Measurements from ENCODE around the gene SLC9A9. TPM values are rescaled to one million over a fixed set of nuclear protein-coding genes. Genes with fewer than 3 reads are reported as not detected.

SLC9A9 gene
- total RNA-seq, 1 experiment from 2014 or later = 1.4 TPM

GRCh38 chr3:143826296-143826695 is 22.0 kb downstream of the SLC9A9 start:
- no peaks in the 10 kb centered on the region for H3K4me1 ChIP-seq (ENCODE audit: insufficient read depth, low read length, poor library complexity, severe bottlenecking)
- no peak for TF ChIP-seq CTCF (conservative IDR thresholded peaks at IDR 0.05; ENCODE audit: low read depth, low read length)
- TF ChIP-seq EZH2 (IDR thresholded peaks at IDR 0.05; ENCODE audit: borderline replicate concordance, low read depth, low read length, poor library complexity, severe bottlenecking) = no peak
- BruUV-seq (replicated peaks) = no TSS peak
- intact Hi-C loops (cut with micrococcal nuclease; ENCODE audit: unreplicated experiment) = no loop called here
- H3K9me3 ChIP-seq (ENCODE audit: low read depth, low read length, poor library complexity, severe bottlenecking) = no peaks in the 10 kb centered on the region
- H3K27ac ChIP-seq (ENCODE audit: low read depth, low read length, poor library complexity, severe bottlenecking) = no peak overlapping the region
- no peak overlapping the region for H3K4me3 ChIP-seq (ENCODE audit: low read depth, low read length, poor library complexity, severe bottlenecking)
- ChIA-PET POLR2A (ENCODE audit: low non-redundant PET) (no interaction called here), CTCF (no interaction called here)
- no peaks in the 10 kb centered on the region for H3K36me3 ChIP-seq (ENCODE audit: insufficient read depth, low read length, poor library complexity, severe bottlenecking)
- H3K27me3 ChIP-seq (replicated peaks; ENCODE audit: insufficient read depth, low read depth, low read length, poor library complexity) = no peaks in the 10 kb centered on the region
- no peak for DNase-seq (ENCODE audit: low spot score)

GRCh38 chr3:143825513-143825912 is 22.8 kb downstream of the SLC9A9 start:
- Histone ChIP-seq H3K4me3 (ENCODE audit: low read depth, low read length, poor library complexity, severe bottlenecking) (no peak overlapping the region), H3K36me3 (ENCODE audit: insufficient read depth, low read length, poor library complexity, severe bottlenecking) (no peaks in the 10 kb centered on the region), H3K4me1 (ENCODE audit: insufficient read depth, low read length, poor library complexity, severe bottlenecking) (no peaks in the 10 kb centered on the region), H3K27me3 (replicated peaks; ENCODE audit: insufficient read depth, low read depth, low read length, poor library complexity) (no peaks in the 10 kb centered on the region), H3K9me3 (ENCODE audit: low read depth, low read length, poor library complexity, severe bottlenecking) (no peaks in the 10 kb centered on the region), H3K27ac (ENCODE audit: low read depth, low read length, poor library complexity, severe bottlenecking) (no peak overlapping the region)
- TF ChIP-seq EZH2 (IDR thresholded peaks at IDR 0.05; ENCODE audit: borderline replicate concordance, low read depth, low read length, poor library complexity, severe bottlenecking) (no peak), CTCF (conservative IDR thresholded peaks at IDR 0.05; ENCODE audit: low read depth, low read length) (no peak)
- no TSS peak for BruUV-seq (replicated peaks)
- ChIA-PET CTCF (no interaction called here), POLR2A (ENCODE audit: low non-redundant PET) (interaction anchor here (0.5 kb wide), 1 partner anchor 901 kb away, joined by 3 read pairs; no protein-coding TSS in a partner anchor)
- no peak for DNase-seq (ENCODE audit: low spot score)
- intact Hi-C loops (cut with micrococcal nuclease; ENCODE audit: unreplicated experiment) = no loop called here

- Histone ChIP-seq H3K4me3 (ENCODE audit: low read depth, low read length, poor library complexity, severe bottlenecking) (no peak overlapping the region), H3K9me3 (ENCODE audit: low read depth, low read length, poor library complexity, severe bottlenecking) (no peaks in the 10 kb centered on the region), H3K36me3 (ENCODE audit: insufficient read depth, low read length, poor library complexity, severe bottlenecking) (no peaks in the 10 kb centered on the region), H3K27me3 (replicated peaks; ENCODE audit: insufficient read depth, low read depth, low read length, poor library complexity) (no peaks in the 10 kb centered on the region), H3K4me1 (ENCODE audit: insufficient read depth, low read length, poor library complexity, severe bottlenecking) (no peaks in the 10 kb centered on the region), H3K27ac (ENCODE audit: low read depth, low read length, poor library complexity, severe bottlenecking) (no peak overlapping the region)
- intact Hi-C loops (cut with micrococcal nuclease; ENCODE audit: unreplicated experiment) = no loop called here
- TF ChIP-seq CTCF (conservative IDR thresholded peaks at IDR 0.05; ENCODE audit: low read depth, low read length) (no peak), EZH2 (IDR thresholded peaks at IDR 0.05; ENCODE audit: borderline replicate concordance, low read depth, low read length, poor library complexity, severe bottlenecking) (no peak)
- ChIA-PET POLR2A (ENCODE audit: low non-redundant PET) (interaction anchor here (0.5 kb wide), 1 partner anchor 902 kb away, joined by 3 read pairs; no protein-coding TSS in a partner anchor), CTCF (no interaction called here)
- no TSS peak for BruUV-seq (replicated peaks)
- no peak for DNase-seq (ENCODE audit: low spot score)
Observed at GRCh38 chr3:143824735-143825385, 23.4 kb downstream of the SLC9A9 start.
